HUES64 (cell line): ENCODE measurements around the gene FSTL4.

ENCODE experiments used
- H3K27ac ChIP-seq: 2 replicates; pipeline ENCODE4 v1.7.0; 2013; ENCODE audit warnings: low read depth, low read length, inconsistent platforms
- H3K27me3 ChIP-seq: 2 replicates; pipeline ENCODE4 v1.6.1; 2013; ENCODE audit warnings: mild to moderate bottlenecking, low read length; ENCODE audit not compliant: insufficient read depth
- H3K36me3 ChIP-seq: 2 replicates; pipeline ENCODE4 v1.6.1; 2013; ENCODE audit warnings: mild to moderate bottlenecking, low read length; ENCODE audit not compliant: insufficient read depth
- H3K4me1 ChIP-seq: 2 replicates; pipeline ENCODE4 v1.6.1; 2013; ENCODE audit warnings: mild to moderate bottlenecking, low read length, moderate library complexity; ENCODE audit not compliant: insufficient read depth
- H3K4me3 ChIP-seq: 2 replicates; pipeline ENCODE4 v1.5.1; 2013; ENCODE audit warnings: mild to moderate bottlenecking, low read length, moderate library complexity
- H3K9ac ChIP-seq: 2 replicates; pipeline ENCODE4 v1.6.1; 2013; ENCODE audit warnings: mild to moderate bottlenecking, low read depth, low read length
- H3K9me3 ChIP-seq: 2 replicates; pipeline ENCODE4 v1.6.1; 2013; ENCODE audit warnings: low read depth, low read length; ENCODE audit not compliant: insufficient read depth
- WGBS: fragments of 150-250, 120-280 bp; methylation state at CpG from one replicate; pipeline ENCODE4 v1.1.7; 2013; ENCODE audit warnings: missing lambda C conversion rate; 5-methylcytosine and 5-hydroxymethylcytosine counted together

FSTL4 gene

DNA sequence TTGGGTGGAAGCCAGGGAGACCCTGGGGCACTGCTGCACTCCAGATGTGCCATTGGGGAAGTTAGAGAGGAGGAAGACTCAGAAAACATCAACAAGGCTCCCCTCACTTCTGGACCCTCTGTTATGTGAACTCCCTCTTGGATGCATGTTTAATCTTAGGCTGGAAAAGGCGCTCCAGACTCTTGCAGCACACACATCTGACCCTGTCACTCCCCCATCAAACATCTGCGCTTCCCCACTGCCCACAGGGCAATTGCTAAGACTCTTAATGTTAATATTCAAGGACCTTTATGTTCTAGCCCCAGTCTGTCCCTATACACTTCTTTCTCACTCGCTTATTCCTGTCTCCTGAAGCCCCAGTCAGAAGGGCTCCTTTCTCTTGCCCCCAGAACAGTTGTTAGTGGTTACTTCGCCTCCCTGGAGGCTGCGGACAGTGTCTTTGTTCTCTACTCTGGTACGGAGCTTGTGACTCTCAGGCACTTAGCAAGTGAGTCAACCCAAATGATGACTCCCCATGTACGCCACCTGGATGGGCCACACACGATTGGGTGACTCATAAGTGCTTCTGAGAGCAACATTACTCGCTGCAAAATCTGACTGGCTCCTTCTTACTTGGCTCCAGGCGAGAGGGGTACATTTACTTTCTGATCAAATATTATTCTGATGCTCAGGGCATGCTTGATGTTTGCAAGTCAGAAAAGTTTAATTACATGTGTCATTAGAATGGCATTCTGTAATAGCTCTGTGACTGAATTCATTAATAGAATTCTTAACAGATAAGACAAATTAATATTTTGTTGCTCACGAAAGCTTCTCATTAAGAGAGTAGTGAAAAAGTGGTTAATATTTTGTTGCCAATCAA lies 366.9 kb downstream of the FSTL4 start:
- Histone ChIP-seq H3K4me1 (no peaks in the 10 kb centered on the region), H3K36me3 (no peaks in the 10 kb centered on the region), H3K9me3 (no peaks in the 10 kb centered on the region), H3K9ac (no peak overlapping the region), H3K27ac (no peak overlapping the region), H3K27me3 (no peaks in the 10 kb centered on the region), H3K4me3 (no peak overlapping the region)
- WGBS = 77% methylated on average over 11 of the region's 11 CpGs

GRCh38 chr5:133244242-133244641 lies 368.1 kb downstream of the FSTL4 start:
- Histone ChIP-seq H3K27me3 (no peaks in the 10 kb centered on the region), H3K9me3 (no peaks in the 10 kb centered on the region), H3K4me1 (no peaks in the 10 kb centered on the region), H3K36me3 (no peaks in the 10 kb centered on the region), H3K4me3 (no peak overlapping the region), H3K9ac (no peak overlapping the region), H3K27ac (no peak overlapping the region)
- WGBS = 90% methylated on average over 7 of the region's 7 CpGs

DNA sequence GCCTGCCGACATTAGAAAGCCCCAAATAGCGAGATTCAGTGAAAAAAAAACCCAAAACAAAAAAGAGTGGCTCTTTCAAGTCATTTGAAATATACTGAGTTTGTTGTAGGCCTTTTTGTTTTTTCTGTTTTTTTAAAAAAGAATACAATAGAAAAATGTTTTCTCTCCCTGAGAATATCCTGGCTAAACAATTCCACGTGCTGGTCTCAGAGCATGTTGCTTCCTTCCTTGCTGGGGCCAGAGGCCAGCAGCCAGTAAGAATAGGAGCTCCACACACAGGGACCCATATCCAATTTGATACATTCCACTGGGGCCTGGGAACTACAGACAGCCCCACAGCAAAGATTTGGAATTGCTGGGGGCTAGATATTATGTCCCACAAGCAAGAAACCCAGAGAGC lies 369.1 kb downstream of the FSTL4 start:
- Histone ChIP-seq H3K4me3 (no peak overlapping the region), H3K36me3 (no peaks in the 10 kb centered on the region), H3K27ac (no peak overlapping the region), H3K27me3 (no peaks in the 10 kb centered on the region), H3K4me1 (no peaks in the 10 kb centered on the region), H3K9me3 (no peaks in the 10 kb centered on the region), H3K9ac (no peak overlapping the region)
- WGBS = 96% methylated on average over 3 of the region's 3 CpGs

DNA sequence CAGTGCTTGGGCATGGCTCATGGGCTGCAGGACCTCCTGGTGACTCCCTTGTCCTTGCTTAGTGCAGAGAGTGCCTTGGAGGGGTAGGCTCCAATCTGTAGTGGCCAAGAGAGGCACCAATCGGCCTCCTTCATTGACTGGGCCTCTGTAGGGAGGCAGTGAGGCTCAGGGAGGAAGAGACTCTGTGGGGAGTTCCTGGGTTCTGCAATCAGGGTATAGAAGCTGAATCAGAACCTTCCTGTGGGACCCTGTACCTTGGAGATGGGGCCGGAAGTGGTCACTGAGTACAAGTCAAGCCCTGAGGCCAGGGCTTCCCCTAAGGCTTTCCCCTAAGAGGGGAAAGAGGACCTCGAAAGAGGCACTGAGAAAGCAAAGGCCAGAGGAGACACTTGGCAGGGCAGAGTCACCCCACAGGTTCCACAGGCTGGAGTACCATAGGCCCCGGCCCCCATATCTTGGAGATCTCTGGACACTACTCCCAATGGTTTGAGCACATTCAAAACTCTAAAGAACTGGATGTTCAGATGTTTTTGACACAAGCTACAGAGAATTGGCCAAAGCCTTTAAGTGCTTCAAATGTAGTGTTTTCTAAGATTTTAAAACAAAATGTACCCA lies 370.0 kb downstream of the FSTL4 start:
- Histone ChIP-seq H3K27ac (no peak overlapping the region), H3K4me1 (no peaks in the 10 kb centered on the region), H3K36me3 (no peaks in the 10 kb centered on the region)

DNA sequence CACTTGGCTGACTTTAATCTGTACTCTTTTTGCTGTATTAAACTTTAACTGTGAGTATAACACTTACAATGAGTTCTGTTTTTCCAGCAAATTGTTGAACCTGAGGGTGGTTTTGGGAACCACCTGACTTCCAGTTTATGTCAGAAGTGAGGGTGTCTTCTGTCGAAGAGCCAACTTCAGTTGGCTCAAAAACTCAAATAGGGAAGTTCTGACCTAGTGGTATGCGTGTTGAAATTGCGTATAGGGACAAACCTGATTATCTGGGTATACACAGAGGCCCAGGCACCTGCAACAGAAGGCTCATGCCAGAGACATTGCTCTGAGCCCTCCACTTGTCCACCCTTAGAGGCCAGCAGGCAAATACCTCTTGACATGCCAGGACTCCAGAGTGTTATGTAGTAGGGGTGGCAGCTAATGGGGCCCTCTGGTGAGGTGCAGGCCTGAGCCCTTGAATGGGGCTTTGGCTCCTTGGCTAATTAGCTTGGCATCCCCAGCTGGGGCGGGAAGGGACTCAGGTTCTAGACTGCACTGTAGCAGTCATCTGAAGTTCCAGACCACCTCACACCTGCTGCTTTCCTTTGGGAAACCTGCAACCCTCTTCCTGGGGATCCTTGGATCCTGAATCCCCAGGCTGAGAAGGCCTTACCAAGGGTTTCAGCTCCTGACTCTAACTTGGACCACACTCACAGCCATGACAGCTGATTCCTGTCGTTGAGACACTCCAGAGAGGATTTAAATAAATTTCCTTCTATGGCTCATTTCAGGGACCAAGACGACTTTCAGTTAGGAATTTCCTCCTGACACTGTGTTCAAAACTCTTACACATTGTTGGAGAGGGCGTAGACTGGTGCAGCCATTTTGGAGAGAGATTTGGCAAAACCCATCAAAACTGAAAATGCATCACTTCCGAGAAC lies 370.9 kb downstream of the FSTL4 start:
- WGBS = 93% methylated on average over 8 of the region's 8 CpGs
- Histone ChIP-seq H3K27me3 (no peaks in the 10 kb centered on the region), H3K4me1 (no peaks in the 10 kb centered on the region), H3K27ac (no peak overlapping the region), H3K9me3 (no peaks in the 10 kb centered on the region), H3K36me3 (no peaks in the 10 kb centered on the region), H3K9ac (no peak overlapping the region), H3K4me3 (no peak overlapping the region)

More for the DNA sequence above, 370.0 kb downstream of the FSTL4 start:
- Histone ChIP-seq H3K9me3 (no peaks in the 10 kb centered on the region), H3K4me3 (no peak overlapping the region), H3K27me3 (no peaks in the 10 kb centered on the region), H3K9ac (no peak overlapping the region)
- WGBS = 89% methylated on average over 4 of the region's 4 CpGs

DNA sequence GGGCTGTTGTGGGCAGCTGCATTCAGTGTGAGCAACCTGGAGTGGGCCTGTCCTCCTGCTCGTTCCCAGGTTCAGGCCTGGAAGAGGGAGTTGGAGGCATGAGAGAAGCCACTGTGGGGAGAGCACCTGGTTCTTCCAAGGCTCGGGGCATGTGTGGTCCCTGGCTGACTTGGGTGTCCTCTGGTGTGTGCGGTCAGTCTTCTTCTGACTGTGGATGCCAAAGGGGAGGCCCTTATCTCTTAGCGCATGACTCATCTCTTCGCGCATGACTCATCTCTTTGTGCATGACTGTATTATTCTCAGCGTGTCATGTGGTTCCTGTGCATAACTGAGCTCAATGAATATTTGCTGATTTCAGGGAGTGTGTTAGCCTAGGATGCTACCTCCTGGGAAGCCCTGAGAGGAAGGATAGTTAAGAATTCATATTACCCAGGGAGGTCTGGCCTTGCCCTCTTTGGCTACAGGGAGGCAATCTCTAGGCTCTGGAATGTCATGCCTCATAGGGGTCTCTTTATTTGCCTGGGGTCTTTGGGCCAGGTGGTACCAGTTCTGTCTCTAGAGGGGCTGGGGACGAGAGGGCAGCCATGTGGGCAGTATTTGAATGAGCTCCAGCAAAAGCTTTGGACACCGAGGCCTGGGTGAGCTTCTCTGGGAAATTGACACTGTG lies 371.8 kb downstream of the FSTL4 start:
- H3K4me3 ChIP-seq = no peak overlapping the region
- no peaks in the 10 kb centered on the region for H3K36me3 ChIP-seq
- no peak overlapping the region for H3K27ac ChIP-seq
- H3K27me3 ChIP-seq = no peaks in the 10 kb centered on the region
- 94% methylated on average over 9 of the region's 9 CpGs for WGBS
- no peaks in the 10 kb centered on the region for H3K9me3 ChIP-seq
- H3K4me1 ChIP-seq = no peaks in the 10 kb centered on the region
- no peak overlapping the region for H3K9ac ChIP-seq

- WGBS = 97% methylated on average over 35 of the region's 35 CpGs
- Histone ChIP-seq H3K27ac (no peak overlapping the region), H3K27me3 (no peaks in the 10 kb centered on the region), H3K9ac (no peak overlapping the region), H3K36me3 (no peaks in the 10 kb centered on the region), H3K9me3 (no peaks in the 10 kb centered on the region), H3K4me3 (no peak overlapping the region), H3K4me1 (no peaks in the 10 kb centered on the region)
These were observed 373.7 kb downstream of the FSTL4 start for GRCh38 chr5:133238426-133239205.

- Histone ChIP-seq H3K27me3 (no peaks in the 10 kb centered on the region), H3K4me3 (no peak overlapping the region), H3K4me1 (no peaks in the 10 kb centered on the region), H3K9ac (no peak overlapping the region), H3K9me3 (no peaks in the 10 kb centered on the region), H3K27ac (no peak overlapping the region), H3K36me3 (no peaks in the 10 kb centered on the region)
- 89% methylated on average over 12 of the region's 12 CpGs for WGBS
These were observed 375.4 kb downstream of the FSTL4 start for GRCh38 chr5:133236976-133237375.

- 89% methylated on average over 8 of the region's 8 CpGs for WGBS
- Histone ChIP-seq H3K9ac (no peak overlapping the region), H3K4me1 (no peaks in the 10 kb centered on the region), H3K4me3 (no peak overlapping the region), H3K9me3 (no peaks in the 10 kb centered on the region), H3K27ac (no peak overlapping the region), H3K36me3 (no peaks in the 10 kb centered on the region), H3K27me3 (no peaks in the 10 kb centered on the region)
These were observed 375.8 kb downstream of the FSTL4 start for GRCh38 chr5:133236541-133236951.

DNA sequence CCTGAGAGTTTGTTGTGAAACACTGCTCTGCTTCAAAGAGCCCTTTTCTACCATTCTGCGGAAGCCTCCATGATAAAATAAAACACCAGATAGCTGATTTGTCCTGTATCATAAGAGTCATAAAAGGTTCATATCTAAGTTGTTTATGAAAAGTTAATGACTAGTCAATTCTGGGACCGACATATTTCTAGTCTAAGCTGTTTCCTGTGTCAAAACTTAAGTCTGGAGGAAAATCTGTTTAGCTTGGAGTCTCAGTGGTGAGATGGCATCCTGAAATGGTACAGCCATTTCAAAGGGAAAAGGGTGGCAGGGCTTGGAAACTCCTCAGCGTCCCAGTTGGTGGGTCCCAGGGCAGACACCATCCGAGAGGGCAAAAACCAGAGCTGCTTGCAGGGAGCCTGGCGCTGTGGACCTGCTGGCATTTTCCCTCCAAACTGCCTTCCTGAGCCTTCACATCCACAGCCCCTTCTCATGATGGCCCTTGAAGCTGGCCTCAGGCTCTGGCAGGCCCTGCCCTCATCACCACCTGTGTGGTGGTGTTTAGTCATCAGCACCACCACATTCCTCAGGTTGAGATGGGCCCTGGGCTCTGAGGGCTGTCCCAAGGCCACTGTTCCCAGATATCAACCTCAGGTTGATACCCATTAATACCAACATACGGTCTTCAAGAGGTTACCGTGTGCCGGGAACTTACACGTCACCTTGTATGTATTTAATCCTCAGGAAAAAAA lies 376.5 kb downstream of the FSTL4 start:
- no peak overlapping the region for H3K9ac ChIP-seq
- no peaks in the 10 kb centered on the region for H3K27me3 ChIP-seq
- H3K4me3 ChIP-seq = no peak overlapping the region
- no peaks in the 10 kb centered on the region for H3K9me3 ChIP-seq
- no peaks in the 10 kb centered on the region for H3K36me3 ChIP-seq
- no peaks in the 10 kb centered on the region for H3K4me1 ChIP-seq
- no peak overlapping the region for H3K27ac ChIP-seq
- WGBS = 94% methylated on average over 9 of the region's 9 CpGs
